IMR-90 (cell line): Measurements from ENCODE around the gene TSG101. TPM values are rescaled to one million over a fixed set of nuclear protein-coding genes. Genes with fewer than 3 reads are reported as not detected.

Source experiments
- ATAC-seq: fragments of 200-7000 bp; cut with Tn5 transposase; 2 replicates; pipeline ENCODE4 v1.9.1; 2020; ENCODE audit warnings: low read depth, mild to moderate bottlenecking, moderate library complexity
- BruUV-seq: library from RNA; stranded (reverse); fragments of 400-500 nt; replicated peaks from 2 replicates; lab custom pipeline; 2021; lab: Mats Ljungman, UMichigan
- CTCF ChIA-PET: fragments of 300-600 bp; formaldehyde crosslinking; extraction: SDS; loops from one replicate; lab custom pipeline; 2021; ENCODE audit warnings: antibody characterized with exemption; lab: Yijun Ruan, JAX
- POLR2A ChIA-PET: fragments of 300-600 bp; sonication (Branson Sonifier 250); formaldehyde crosslinking; loops from one replicate; lab custom pipeline; 2022; ENCODE audit warnings: antibody characterized with exemption; ENCODE audit not compliant: unreplicated experiment; lab: Charles Lee
- DNase-seq: peaks from one replicate; pipeline ENCODE4 v3.0.0; 2013
- H2AFZ ChIP-seq: replicated peaks from 2 replicates; pipeline ENCODE3; 2013; ENCODE audit warnings: low read length, mild to moderate bottlenecking; ENCODE audit not compliant: poor library complexity
- H2AK5ac ChIP-seq: 2 replicates; pipeline ENCODE4 v1.6.1; 2013; ENCODE audit warnings: low read depth, low read length, inconsistent platforms
- H2AK9ac ChIP-seq: replicated peaks from 2 replicates; pipeline ENCODE3; 2013; ENCODE audit warnings: mild to moderate bottlenecking, low read depth, low read length, moderate library complexity; ENCODE audit not compliant: poor library complexity
- H2BK120ac ChIP-seq: 2 replicates; pipeline ENCODE4 v1.6.1; 2013; ENCODE audit warnings: low read depth, low read length, inconsistent platforms
- H2BK15ac ChIP-seq: 3 replicates; pipeline ENCODE4 v1.6.1; 2013; ENCODE audit warnings: low read depth, low read length, inconsistent platforms
- H2BK20ac ChIP-seq: 2 replicates; pipeline ENCODE4 v1.6.1; 2013; ENCODE audit warnings: low read depth, mild to moderate bottlenecking, inconsistent platforms, low read length, moderate library complexity
- H2BK5ac ChIP-seq: 2 replicates; pipeline ENCODE4 v1.6.1; 2013; ENCODE audit warnings: mild to moderate bottlenecking, low read depth, low read length, inconsistent platforms; ENCODE audit not compliant: poor library complexity, severe bottlenecking
- H3K14ac ChIP-seq: replicated peaks from 2 replicates; pipeline ENCODE4 v1.6.1; 2013; ENCODE audit warnings: low read depth, low read length, inconsistent platforms
- H3K18ac ChIP-seq: 2 replicates; pipeline ENCODE4 v1.6.1; 2013; ENCODE audit warnings: low read depth, low read length, control low read depth
- H3K23ac ChIP-seq: 2 replicates; pipeline ENCODE4 v1.6.1; 2013; ENCODE audit warnings: low read depth, low read length, inconsistent platforms
- H3K27ac ChIP-seq: 2 replicates; pipeline ENCODE4 v1.5.1; 2013; ENCODE audit warnings: mild to moderate bottlenecking, control low read depth, low read length; ENCODE audit not compliant: insufficient read depth
- H3K27me3 ChIP-seq: 2 replicates; pipeline ENCODE4 v1.6.1; 2013; ENCODE audit warnings: low read length; ENCODE audit not compliant: control insufficient read depth, insufficient read depth
- H3K36me3 ChIP-seq: 2 replicates; pipeline ENCODE4 v1.6.1; 2013; ENCODE audit warnings: low read length, mixed read lengths; ENCODE audit not compliant: control insufficient read depth, insufficient read depth
- H3K4ac ChIP-seq: 2 replicates; pipeline ENCODE4 v1.6.1; 2013; ENCODE audit warnings: low read depth, low read length, inconsistent platforms
- H3K4me1 ChIP-seq: 2 replicates; pipeline ENCODE4 v1.6.1; 2013; ENCODE audit warnings: low read length, mixed read lengths; ENCODE audit not compliant: control insufficient read depth, insufficient read depth
- H3K4me2 ChIP-seq: 2 replicates; pipeline ENCODE4 v1.6.1; 2013; ENCODE audit warnings: low read depth, mild to moderate bottlenecking, control low read depth, low read length, moderate library complexity
- H3K4me3 ChIP-seq: 2 replicates; pipeline ENCODE4 v1.5.1; 2013; ENCODE audit warnings: low read depth, mild to moderate bottlenecking, control low read depth, low read length, moderate library complexity; ENCODE audit not compliant: insufficient read depth
- H3K56ac ChIP-seq: 2 replicates; pipeline ENCODE4 v1.6.1; 2013; ENCODE audit warnings: low read length, inconsistent platforms; ENCODE audit not compliant: insufficient read depth; ENCODE audit errors: extremely low read depth
- H3K79me1 ChIP-seq, 2 experiments: 2 replicates each; pipeline ENCODE4 v1.6.1; 2013; ENCODE audit warnings: low read length in 2 of 2, inconsistent platforms in 1 of 2, low read depth in 1 of 2
- H3K9ac ChIP-seq: 2 replicates; pipeline ENCODE4 v1.6.1; 2013; ENCODE audit warnings: low read depth, low read length, control low read depth
- H3K9me1 ChIP-seq: 2 replicates; pipeline ENCODE4 v1.6.1; 2013; ENCODE audit warnings: low read length, inconsistent platforms; ENCODE audit not compliant: insufficient read depth
- H3K9me3 ChIP-seq: 2 replicates; pipeline ENCODE4 v1.6.1; 2013; ENCODE audit warnings: low read length; ENCODE audit not compliant: control insufficient read depth, insufficient read depth
- H4K20me1 ChIP-seq: 2 replicates; pipeline ENCODE4 v1.6.1; 2013; ENCODE audit warnings: low read length, inconsistent platforms; ENCODE audit not compliant: insufficient read depth
- H4K5ac ChIP-seq: 2 replicates; pipeline ENCODE4 v1.6.1; 2013; ENCODE audit warnings: mild to moderate bottlenecking, low read depth, low read length, control low read depth
- H4K8ac ChIP-seq, 2 experiments: 2 replicates each; pipeline ENCODE4 v1.6.1; 2013; ENCODE audit warnings: low read depth in 2 of 2, low read length in 2 of 2, control low read depth in 1 of 2, inconsistent platforms in 1 of 2
- H4K91ac ChIP-seq: 2 replicates; pipeline ENCODE4 v1.6.1; 2013; ENCODE audit warnings: low read depth, low read length, inconsistent platforms; ENCODE audit not compliant: insufficient read depth
- CEBPB ChIP-seq: IDR thresholded peaks from 2 replicates; pipeline ENCODE4 v1.6.1; 2012; ENCODE audit warnings: low read depth, low read length, improper control_type of control experiment
- CHD1 ChIP-seq: IDR thresholded peaks from 2 replicates; pipeline ENCODE4 v1.6.1; 2012; ENCODE audit warnings: low read depth, low read length, improper control_type of control experiment
- MAZ ChIP-seq: IDR thresholded peaks from 2 replicates; pipeline ENCODE4 v1.6.1; 2012; ENCODE audit warnings: low read depth, mild to moderate bottlenecking, low read length, improper control_type of control experiment, moderate library complexity, borderline replicate concordance
- MXI1 ChIP-seq: IDR thresholded peaks from 2 replicates; pipeline ENCODE4 v1.6.1; 2012; ENCODE audit warnings: low read depth, mild to moderate bottlenecking, low read length, moderate library complexity, borderline replicate concordance
- NFE2L2 ChIP-seq: fragments of 150-350 bp; IDR thresholded peaks from 2 replicates; pipeline ENCODE4 v1.6.1; 2016; ENCODE audit warnings: low read depth, mild to moderate bottlenecking, low read length
- POLR2A ChIP-seq: IDR thresholded peaks from 2 replicates; pipeline ENCODE4 v1.6.1; 2012; ENCODE audit warnings: mild to moderate bottlenecking, low read depth, low read length
- RAD21 ChIP-seq: IDR thresholded peaks from 2 replicates; pipeline ENCODE4 v1.6.1; 2012; ENCODE audit warnings: low read length, improper control_type of control experiment
- RCOR1 ChIP-seq: IDR thresholded peaks from 2 replicates; pipeline ENCODE4 v1.6.1; 2012; ENCODE audit warnings: mild to moderate bottlenecking, low read length, improper control_type of control experiment; ENCODE audit not compliant: insufficient replicate concordance
- SMC3 ChIP-seq: fragments of 150-350 bp; IDR thresholded peaks from 2 replicates; pipeline ENCODE4 v1.6.1; 2016; ENCODE audit warnings: low read depth, mild to moderate bottlenecking, antibody characterized with exemption, low read length, moderate library complexity
- WGBS, 2 experiments: methylation state at CpG; one replicate each; pipeline versions ENCODE4 v1.1.5 to v1.1.7; 2013; ENCODE audit warnings: missing lambda C conversion rate in 2 of 2; ENCODE audit not compliant: insufficient read length in 1 of 2; ENCODE audit errors: extremely low coverage in 2 of 2; 5-methylcytosine and 5-hydroxymethylcytosine counted together
- dilution Hi-C: fragments of 300-500 bp; cut with HindIII; formaldehyde crosslinking; loops from one replicate; pipeline ENCODE4 v1.14.3; 2018; ENCODE audit warnings: low sequenced_read_pairs; ENCODE audit not compliant: unreplicated experiment
- in situ Hi-C: fragments of 300-500 bp; cut with MboI; formaldehyde crosslinking; loops from 3 replicates; pipeline ENCODE4 v1.14.3; 2019; ENCODE audit warnings: low sequenced_read_pairs, inconsistent platforms, mixed read lengths
- intact Hi-C: fragments of 100-400 bp; cut with micrococcal nuclease; formaldehyde crosslinking; loops from 2 replicates; pipeline ENCODE4 v1.10.0; 2022
- polyA plus RNA-seq, 3 experiments: library from polyadenylated mRNA; depleted of rRNA; stranded (reverse); fragments of >200 nt; gene quantifications; 2 replicates each; pipeline ENCODE4 v1.2.3, GENCODE V29; 2012; ENCODE audit warnings: low replicate concordance in 1 of 3
- total RNA-seq: library from RNA; depleted of rRNA; stranded (reverse); fragments of >200 nt; gene quantifications from 2 replicates; pipeline ENCODE4 v1.2.3, GENCODE V29; 2012
- TF ChIP-seq, protein P1 (sequence below): fragments of 150-350 bp; IDR thresholded peaks from 2 replicates; pipeline ENCODE4 v1.6.1; 2017; ENCODE audit warnings: mild to moderate bottlenecking, antibody characterized with exemption, low read length, low read depth
- TF ChIP-seq, protein P2 (sequence below): fragments of 150-350 bp; IDR thresholded peaks from 2 replicates; pipeline ENCODE4 v1.6.1; 2016; ENCODE audit warnings: low read depth, mild to moderate bottlenecking, low read length, moderate library complexity, borderline replicate concordance
- TF ChIP-seq, protein P3 (sequence below): conservative IDR thresholded peaks from 2 replicates; pipeline ENCODE4 v1.5.1; 2012; ENCODE audit warnings: mild to moderate bottlenecking, low read depth, low read length, improper control_type of control experiment

TSG101 gene
- total and polyA plus RNA-seq, 2 of the 4 experiments (the other 2 are of a cell fraction): 67.4 to 113 TPM

DNA sequence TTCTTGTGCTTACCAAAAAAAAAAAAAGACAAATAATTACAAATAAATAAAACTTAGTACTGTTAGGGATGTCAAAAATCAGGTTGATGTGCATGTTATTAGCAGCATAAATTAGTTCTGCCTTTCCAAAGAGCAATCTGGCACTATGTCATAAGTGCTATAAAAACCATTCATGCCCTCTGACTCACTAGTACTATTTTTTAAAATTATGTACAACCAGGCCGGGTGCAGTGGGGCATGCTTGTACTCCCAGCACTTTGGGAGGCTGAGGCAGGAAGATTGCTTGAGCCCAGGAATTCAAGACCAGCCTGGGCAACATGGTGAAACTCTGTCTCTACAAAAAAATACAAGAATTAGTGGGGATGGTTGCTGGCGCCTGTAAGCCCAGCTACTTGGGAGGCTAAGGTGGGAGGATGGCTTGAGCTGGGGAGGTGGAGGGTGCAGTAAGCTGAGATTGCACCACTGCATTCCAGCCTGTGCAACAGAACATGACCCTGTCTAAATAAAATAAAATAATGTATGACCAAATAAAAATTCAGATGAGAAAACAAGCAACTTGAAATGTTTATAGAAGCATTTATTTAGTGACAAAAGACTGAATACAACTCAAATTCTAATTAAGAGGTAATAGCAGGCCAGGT is 36.5 kb upstream of the TSG101 start:
- no CpG with 5 or more reads among the region's 2 CpGs for WGBS, 2 experiments
- H3K23ac ChIP-seq: no peak overlapping the region
- no peaks in the 10 kb centered on the region for H3K27me3 ChIP-seq
- DNase-seq (no peak), ATAC-seq (no peak)
- no peak overlapping the region for H3K9ac ChIP-seq
- H3K36me3 ChIP-seq: peaks cover 19% of the 10 kb centered on the region
- H2BK5ac ChIP-seq: no peak overlapping the region
- H3K4me3 ChIP-seq: no peak overlapping the region
- no peak overlapping the region for H3K4me2 ChIP-seq
- TF ChIP-seq, protein P1, sequence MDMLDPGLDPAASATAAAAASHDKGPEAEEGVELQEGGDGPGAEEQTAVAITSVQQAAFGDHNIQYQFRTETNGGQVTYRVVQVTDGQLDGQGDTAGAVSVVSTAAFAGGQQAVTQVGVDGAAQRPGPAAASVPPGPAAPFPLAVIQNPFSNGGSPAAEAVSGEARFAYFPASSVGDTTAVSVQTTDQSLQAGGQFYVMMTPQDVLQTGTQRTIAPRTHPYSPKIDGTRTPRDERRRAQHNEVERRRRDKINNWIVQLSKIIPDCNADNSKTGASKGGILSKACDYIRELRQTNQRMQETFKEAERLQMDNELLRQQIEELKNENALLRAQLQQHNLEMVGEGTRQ: no peak
- TF ChIP-seq SMC3: no peak
- no peak for TF ChIP-seq CHD1
- no peak for TF ChIP-seq POLR2A
- TF ChIP-seq RCOR1: no peak
- no peak for TF ChIP-seq MAZ
- TF ChIP-seq, protein P2, sequence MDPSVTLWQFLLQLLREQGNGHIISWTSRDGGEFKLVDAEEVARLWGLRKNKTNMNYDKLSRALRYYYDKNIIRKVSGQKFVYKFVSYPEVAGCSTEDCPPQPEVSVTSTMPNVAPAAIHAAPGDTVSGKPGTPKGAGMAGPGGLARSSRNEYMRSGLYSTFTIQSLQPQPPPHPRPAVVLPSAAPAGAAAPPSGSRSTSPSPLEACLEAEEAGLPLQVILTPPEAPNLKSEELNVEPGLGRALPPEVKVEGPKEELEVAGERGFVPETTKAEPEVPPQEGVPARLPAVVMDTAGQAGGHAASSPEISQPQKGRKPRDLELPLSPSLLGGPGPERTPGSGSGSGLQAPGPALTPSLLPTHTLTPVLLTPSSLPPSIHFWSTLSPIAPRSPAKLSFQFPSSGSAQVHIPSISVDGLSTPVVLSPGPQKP: no peak
- TF ChIP-seq, protein P3, sequence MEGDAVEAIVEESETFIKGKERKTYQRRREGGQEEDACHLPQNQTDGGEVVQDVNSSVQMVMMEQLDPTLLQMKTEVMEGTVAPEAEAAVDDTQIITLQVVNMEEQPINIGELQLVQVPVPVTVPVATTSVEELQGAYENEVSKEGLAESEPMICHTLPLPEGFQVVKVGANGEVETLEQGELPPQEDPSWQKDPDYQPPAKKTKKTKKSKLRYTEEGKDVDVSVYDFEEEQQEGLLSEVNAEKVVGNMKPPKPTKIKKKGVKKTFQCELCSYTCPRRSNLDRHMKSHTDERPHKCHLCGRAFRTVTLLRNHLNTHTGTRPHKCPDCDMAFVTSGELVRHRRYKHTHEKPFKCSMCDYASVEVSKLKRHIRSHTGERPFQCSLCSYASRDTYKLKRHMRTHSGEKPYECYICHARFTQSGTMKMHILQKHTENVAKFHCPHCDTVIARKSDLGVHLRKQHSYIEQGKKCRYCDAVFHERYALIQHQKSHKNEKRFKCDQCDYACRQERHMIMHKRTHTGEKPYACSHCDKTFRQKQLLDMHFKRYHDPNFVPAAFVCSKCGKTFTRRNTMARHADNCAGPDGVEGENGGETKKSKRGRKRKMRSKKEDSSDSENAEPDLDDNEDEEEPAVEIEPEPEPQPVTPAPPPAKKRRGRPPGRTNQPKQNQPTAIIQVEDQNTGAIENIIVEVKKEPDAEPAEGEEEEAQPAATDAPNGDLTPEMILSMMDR: no peak
- no peak for TF ChIP-seq CEBPB
- TF ChIP-seq NFE2L2: no peak
- TF ChIP-seq RAD21: no peak
- TF ChIP-seq MXI1: no peak
- no peak overlapping the region for H2BK120ac ChIP-seq
- CTCF ChIA-PET: no interaction called here
- H2AFZ ChIP-seq: no peak overlapping the region
- no peaks in the 10 kb centered on the region for H4K20me1 ChIP-seq
- no peak overlapping the region for H3K14ac ChIP-seq
- dilution Hi-C loops: no loop called here
- no peak overlapping the region for H4K5ac ChIP-seq
- no peak overlapping the region for H3K27ac ChIP-seq
- no peaks in the 10 kb centered on the region for H3K9me1 ChIP-seq
- no peak overlapping the region for H3K18ac ChIP-seq
- H2BK15ac ChIP-seq: no peak overlapping the region
- intact Hi-C loops: no loop called here
- no peak overlapping the region for H2AK9ac ChIP-seq
- H2AK5ac ChIP-seq: no peak overlapping the region
- no peak overlapping the region for H2BK20ac ChIP-seq
- H3K79me1 ChIP-seq: peaks cover 0 to 8% of the 10 kb centered on the region in 2 experiments; a peak in 3 of 4 replicates
- in situ Hi-C loops: no loop called here
- no peaks in the 10 kb centered on the region for H3K9me3 ChIP-seq
- H4K91ac ChIP-seq: no peak overlapping the region
- peaks cover 4% of the 10 kb centered on the region; the same call in 1 of the 2 replicates for H3K4me1 ChIP-seq
- H3K4ac ChIP-seq: no peak overlapping the region
- POLR2A ChIA-PET: no interaction called here
- no TSS peak for BruUV-seq
- no peak overlapping the region for H4K8ac ChIP-seq
- no peak overlapping the region for H3K56ac ChIP-seq
